ENCODE measurements around the gene HSDL2. TPM values are rescaled to one million over a fixed set of nuclear protein-coding genes. Genes with fewer than 3 reads are reported as not detected.
"Not testable (repeated sequence)": the region's sequence is repeated elsewhere in the genome, so short reads cannot be mapped to it uniquely, and the experiment has no call there.

The HSDL2 gene
- total and polyA plus RNA-seq, 2 donors (not counting 1 experiment from before 2014, with no cell fraction given) = 47.9 to 49.9 TPM

- H3K27me3 ChIP-seq (ENCODE audit: control insufficient read depth, insufficient read depth, low read length) = no peaks in the 10 kb centered on the region
- H3K4me2 ChIP-seq (ENCODE audit: extremely low read depth, insufficient read depth, low read length) = no peak overlapping the region
- H3K27ac ChIP-seq (ENCODE audit: insufficient read depth, low read length) = no peak overlapping the region
- H2AFZ ChIP-seq (ENCODE audit: low read length) = no peak overlapping the region
- no peaks in the 10 kb centered on the region for H3K4me1 ChIP-seq (ENCODE audit: control insufficient read depth, extremely low read depth, insufficient read depth, low read length)
- no peak overlapping the region for H3K4me3 ChIP-seq (replicated peaks in 1 of 4; ENCODE audit: control extremely low read depth in 1 of 4, insufficient read depth in 1 of 4, low read depth in 3 of 4, low read length in 4 of 4)
- no peaks in the 10 kb centered on the region for H3K36me3 ChIP-seq (ENCODE audit: control insufficient read depth, insufficient read depth, low read length)
- H3K79me2 ChIP-seq (ENCODE audit: control insufficient read depth, insufficient read depth, low read length) = no peaks in the 10 kb centered on the region
- H3K9ac ChIP-seq (ENCODE audit: insufficient read depth, low read length) = no peak overlapping the region
- no peaks in the 10 kb centered on the region for H3K9me3 ChIP-seq (ENCODE audit: control insufficient read depth, insufficient read depth, low read depth, low read length)
- TF ChIP-seq EZH2 (IDR thresholded peaks at IDR 0.05; ENCODE audit: low read length, missing control alignments) (no peak), CTCF (conservative IDR thresholded peaks at IDR 0.05 in 1 of 2, IDR thresholded peaks at IDR 0.05 in 1 of 2; ENCODE audit: low read depth in 1 of 2, low read length in 2 of 2) (no peak)
- H4K20me1 ChIP-seq (ENCODE audit: control insufficient read depth, extremely low read depth, insufficient read depth, low read length) = no peaks in the 10 kb centered on the region
- no peak for DNase-seq (ENCODE audit: low read depth in 2 of 2)
Measured at GRCh38 chr9:112371060-112371459, 8.8 kb upstream of the HSDL2 start.

- H3K4me3 ChIP-seq (replicated peaks in 1 of 4; ENCODE audit: control extremely low read depth in 1 of 4, insufficient read depth in 1 of 4, low read depth in 3 of 4, low read length in 4 of 4); H3K4me1 ChIP-seq (ENCODE audit: control insufficient read depth, extremely low read depth, insufficient read depth, low read length); H3K9me3 ChIP-seq (ENCODE audit: control insufficient read depth, insufficient read depth, low read depth, low read length); H4K20me1 ChIP-seq (ENCODE audit: control insufficient read depth, extremely low read depth, insufficient read depth, low read length); DNase-seq (ENCODE audit: low read depth in 2 of 2); H3K36me3 ChIP-seq (ENCODE audit: control insufficient read depth, insufficient read depth, low read length); H3K9ac ChIP-seq (ENCODE audit: insufficient read depth, low read length); H3K27ac ChIP-seq (ENCODE audit: insufficient read depth, low read length); H2AFZ ChIP-seq (ENCODE audit: low read length); H3K27me3 ChIP-seq (ENCODE audit: control insufficient read depth, insufficient read depth, low read length); H3K4me2 ChIP-seq (ENCODE audit: extremely low read depth, insufficient read depth, low read length); H3K79me2 ChIP-seq (ENCODE audit: control insufficient read depth, insufficient read depth, low read length): not testable (repeated sequence)
Measured at GRCh38 chr9:112373666-112374065, 6.2 kb upstream of the HSDL2 start.

GRCh38 chr9:112374232-112374631, 5.7 kb upstream of the HSDL2 start:
- not testable (repeated sequence) for DNase-seq (ENCODE audit: low read depth in 2 of 2); H3K79me2 ChIP-seq (ENCODE audit: control insufficient read depth, insufficient read depth, low read length); H4K20me1 ChIP-seq (ENCODE audit: control insufficient read depth, extremely low read depth, insufficient read depth, low read length); H3K4me3 ChIP-seq (replicated peaks in 1 of 4; ENCODE audit: control extremely low read depth in 1 of 4, insufficient read depth in 1 of 4, low read depth in 3 of 4, low read length in 4 of 4); H3K4me2 ChIP-seq (ENCODE audit: extremely low read depth, insufficient read depth, low read length); H3K9ac ChIP-seq (ENCODE audit: insufficient read depth, low read length); H3K4me1 ChIP-seq (ENCODE audit: control insufficient read depth, extremely low read depth, insufficient read depth, low read length); H3K9me3 ChIP-seq (ENCODE audit: control insufficient read depth, insufficient read depth, low read depth, low read length); H2AFZ ChIP-seq (ENCODE audit: low read length); H3K27me3 ChIP-seq (ENCODE audit: control insufficient read depth, insufficient read depth, low read length); H3K27ac ChIP-seq (ENCODE audit: insufficient read depth, low read length); H3K36me3 ChIP-seq (ENCODE audit: control insufficient read depth, insufficient read depth, low read length)

- peaks cover 3% of the 10 kb centered on the region for H3K79me2 ChIP-seq (ENCODE audit: control insufficient read depth, insufficient read depth, low read length)
- DNase-seq (ENCODE audit: low read depth in 2 of 2) = no peak
- no peaks in the 10 kb centered on the region for H4K20me1 ChIP-seq (ENCODE audit: control insufficient read depth, extremely low read depth, insufficient read depth, low read length)
- H3K4me3 ChIP-seq (replicated peaks in 1 of 4; ENCODE audit: control extremely low read depth in 1 of 4, insufficient read depth in 1 of 4, low read depth in 3 of 4, low read length in 4 of 4) = no peak overlapping the region
- H3K9me3 ChIP-seq (ENCODE audit: control insufficient read depth, insufficient read depth, low read depth, low read length) = no peaks in the 10 kb centered on the region
- H3K4me1 ChIP-seq (ENCODE audit: control insufficient read depth, extremely low read depth, insufficient read depth, low read length) = no peaks in the 10 kb centered on the region
- H2AFZ ChIP-seq (ENCODE audit: low read length) = no peak overlapping the region
- H3K9ac ChIP-seq (ENCODE audit: insufficient read depth, low read length) = no peak overlapping the region
- H3K36me3 ChIP-seq (ENCODE audit: control insufficient read depth, insufficient read depth, low read length) = no peaks in the 10 kb centered on the region
- H3K4me2 ChIP-seq (ENCODE audit: extremely low read depth, insufficient read depth, low read length) = no peak overlapping the region
- H3K27me3 ChIP-seq (ENCODE audit: control insufficient read depth, insufficient read depth, low read length) = no peaks in the 10 kb centered on the region
- TF ChIP-seq EZH2 (IDR thresholded peaks at IDR 0.05; ENCODE audit: low read length, missing control alignments) (no peak), CTCF (conservative IDR thresholded peaks at IDR 0.05 in 1 of 2, IDR thresholded peaks at IDR 0.05 in 1 of 2; ENCODE audit: low read depth in 1 of 2, low read length in 2 of 2) (no peak)
- H3K27ac ChIP-seq (ENCODE audit: insufficient read depth, low read length) = no peak overlapping the region
Measured at GRCh38 chr9:112375361-112375760, 4.5 kb upstream of the HSDL2 start.

Data from fibroblast of lung (primary cell).